ENCODE measurements around the gene ACOX1.

Gene ACOX1

GRCh38 chr17:75925912-75926311 lies 53.1 kb downstream of the ACOX1 start:
- TF ChIP-seq, protein P1, sequence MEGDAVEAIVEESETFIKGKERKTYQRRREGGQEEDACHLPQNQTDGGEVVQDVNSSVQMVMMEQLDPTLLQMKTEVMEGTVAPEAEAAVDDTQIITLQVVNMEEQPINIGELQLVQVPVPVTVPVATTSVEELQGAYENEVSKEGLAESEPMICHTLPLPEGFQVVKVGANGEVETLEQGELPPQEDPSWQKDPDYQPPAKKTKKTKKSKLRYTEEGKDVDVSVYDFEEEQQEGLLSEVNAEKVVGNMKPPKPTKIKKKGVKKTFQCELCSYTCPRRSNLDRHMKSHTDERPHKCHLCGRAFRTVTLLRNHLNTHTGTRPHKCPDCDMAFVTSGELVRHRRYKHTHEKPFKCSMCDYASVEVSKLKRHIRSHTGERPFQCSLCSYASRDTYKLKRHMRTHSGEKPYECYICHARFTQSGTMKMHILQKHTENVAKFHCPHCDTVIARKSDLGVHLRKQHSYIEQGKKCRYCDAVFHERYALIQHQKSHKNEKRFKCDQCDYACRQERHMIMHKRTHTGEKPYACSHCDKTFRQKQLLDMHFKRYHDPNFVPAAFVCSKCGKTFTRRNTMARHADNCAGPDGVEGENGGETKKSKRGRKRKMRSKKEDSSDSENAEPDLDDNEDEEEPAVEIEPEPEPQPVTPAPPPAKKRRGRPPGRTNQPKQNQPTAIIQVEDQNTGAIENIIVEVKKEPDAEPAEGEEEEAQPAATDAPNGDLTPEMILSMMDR (IDR thresholded peaks at IDR 0.05; ENCODE audit: control insufficient read depth, insufficient read depth, low read depth, low read length, missing control alignments) = no peak
- DNase-seq (ENCODE audit: low read depth) = no peak
- no peak overlapping the region for H3K4me3 ChIP-seq (ENCODE audit: control insufficient read depth, low read depth, low read length)

DNA sequence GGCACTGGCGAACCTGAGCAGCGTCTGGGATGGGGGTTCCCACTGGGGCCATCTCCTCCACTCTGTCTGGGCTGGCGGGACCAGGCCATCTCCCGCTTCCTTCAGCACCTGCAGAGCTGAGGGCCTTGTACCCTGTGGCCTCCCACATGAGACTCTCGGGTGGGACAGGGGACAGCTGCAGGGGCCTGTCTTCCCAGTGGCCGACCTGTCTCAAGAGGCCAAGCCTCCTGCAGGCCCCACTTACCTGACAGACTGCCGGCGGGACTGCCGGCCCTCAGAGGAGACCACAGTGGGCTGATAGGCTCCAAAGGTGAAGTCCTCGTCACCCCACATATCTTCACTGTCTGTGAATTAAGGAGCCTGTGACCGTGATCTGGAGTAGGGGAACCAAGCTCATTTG lies 53.9 kb downstream of the ACOX1 start:
- no peak overlapping the region for H3K4me3 ChIP-seq (ENCODE audit: control insufficient read depth, low read depth, low read length)
- TF ChIP-seq, protein P1 (IDR thresholded peaks at IDR 0.05; ENCODE audit: control insufficient read depth, insufficient read depth, low read depth, low read length, missing control alignments) = no peak
- DNase-seq (ENCODE audit: low read depth) = no peak

GRCh38 chr17:75922963-75923874 lies 55.7 kb downstream of the ACOX1 start:
- no peak for DNase-seq (ENCODE audit: low read depth)
- TF ChIP-seq, protein P1 (IDR thresholded peaks at IDR 0.05; ENCODE audit: control insufficient read depth, insufficient read depth, low read depth, low read length, missing control alignments) = no peak
- H3K4me3 ChIP-seq (ENCODE audit: control insufficient read depth, low read depth, low read length) = no peak overlapping the region

DNA sequence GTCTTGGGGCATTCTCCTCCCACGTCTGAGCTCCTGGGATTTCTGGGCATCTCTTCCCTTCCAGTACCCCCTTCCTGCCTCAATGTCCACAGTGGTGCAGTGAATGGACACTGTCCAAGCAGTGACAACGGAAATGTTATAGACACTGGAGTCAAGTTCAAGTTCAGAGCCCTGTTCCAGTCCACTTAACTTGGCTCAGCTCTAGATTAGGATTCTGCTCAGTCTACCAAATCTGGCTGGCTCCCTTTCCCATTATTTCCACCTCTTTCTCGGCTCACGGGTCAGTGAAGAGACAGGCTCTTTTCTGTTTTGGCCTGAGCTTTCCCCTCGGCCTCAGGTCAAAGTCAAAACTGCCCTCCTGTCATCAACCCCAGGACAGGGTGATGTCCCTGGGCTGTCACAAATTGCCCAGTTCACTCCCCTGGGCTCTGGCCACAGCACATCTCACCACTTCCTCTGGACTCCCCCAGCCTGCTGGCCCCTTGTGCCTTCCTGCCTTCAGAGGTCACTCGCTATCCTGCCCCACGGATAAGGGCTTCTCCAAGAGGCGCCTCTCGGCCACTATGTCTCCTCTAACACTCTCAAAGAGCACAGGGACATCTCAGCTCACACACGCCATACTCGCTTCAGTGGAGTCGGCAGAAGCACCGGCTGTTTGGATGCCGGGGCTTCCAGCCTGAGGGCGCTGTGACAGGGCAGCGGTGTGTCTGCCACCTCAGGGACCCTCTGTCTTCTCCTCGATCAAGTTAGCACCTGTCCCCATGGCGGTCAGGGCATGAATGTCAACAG lies 56.6 kb downstream of the ACOX1 start:
- no peak overlapping the region for H3K4me3 ChIP-seq (ENCODE audit: control insufficient read depth, low read depth, low read length)
- no peak for DNase-seq (ENCODE audit: low read depth)
- TF ChIP-seq, protein P1 (IDR thresholded peaks at IDR 0.05; ENCODE audit: control insufficient read depth, insufficient read depth, low read depth, low read length, missing control alignments) = no peak

DNA sequence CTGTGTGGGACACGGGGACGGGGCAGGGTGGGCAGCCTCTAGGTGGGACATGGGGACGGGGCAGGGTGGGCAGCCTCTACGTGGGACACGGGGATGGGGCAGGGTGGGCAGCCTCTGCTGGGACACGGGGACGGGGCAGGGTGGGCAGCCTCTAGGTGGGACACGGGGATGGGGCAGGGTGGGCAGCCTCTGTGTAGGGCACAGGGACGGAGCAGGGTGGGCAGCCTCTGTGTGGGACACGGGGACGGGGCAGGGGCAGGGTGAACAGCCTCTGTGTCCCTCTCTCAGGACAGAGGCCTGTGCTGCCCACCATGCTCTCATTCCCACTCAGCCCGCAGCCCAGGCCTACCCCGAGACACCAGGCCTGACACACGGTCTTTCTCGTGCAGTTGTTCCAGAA lies 57.4 kb downstream of the ACOX1 start:
- DNase-seq (ENCODE audit: low read depth) = no peak
- no peak overlapping the region for H3K4me3 ChIP-seq (ENCODE audit: control insufficient read depth, low read depth, low read length)
- TF ChIP-seq, protein P1 (IDR thresholded peaks at IDR 0.05; ENCODE audit: control insufficient read depth, insufficient read depth, low read depth, low read length, missing control alignments) = no peak

DNA sequence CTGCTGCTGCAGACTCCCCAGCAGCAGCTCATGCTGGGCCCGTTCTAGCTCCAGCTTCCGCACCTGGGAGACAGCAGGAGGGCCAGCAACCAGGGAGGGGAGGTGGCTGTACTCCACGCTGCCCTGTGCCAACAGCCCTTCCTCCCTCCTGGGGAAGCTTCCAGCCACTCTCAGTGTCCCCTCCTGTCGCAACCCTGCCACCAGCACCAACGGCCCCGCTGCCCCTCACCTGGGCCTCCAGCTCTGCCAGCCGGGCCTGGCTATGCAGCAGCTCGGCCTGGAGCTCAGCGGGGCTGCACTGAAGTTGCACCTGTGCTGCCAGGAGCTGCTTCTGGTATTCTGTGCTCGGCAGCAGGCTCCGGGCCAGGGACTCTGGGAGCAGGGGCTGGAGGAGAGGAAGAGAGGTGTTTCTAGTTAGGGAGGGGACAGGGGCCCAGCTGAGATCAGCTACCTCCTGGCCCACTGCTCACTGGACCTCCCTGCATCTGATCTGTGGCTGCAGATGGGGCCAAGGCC lies 58.9 kb downstream of the ACOX1 start:
- H3K4me3 ChIP-seq (ENCODE audit: control insufficient read depth, low read depth, low read length) = no peak overlapping the region
- no peak for DNase-seq (ENCODE audit: low read depth)
- TF ChIP-seq, protein P1 (IDR thresholded peaks at IDR 0.05; ENCODE audit: control insufficient read depth, insufficient read depth, low read depth, low read length, missing control alignments) = no peak

Measured in AG09309 (cell line).